GM12878 (cell line): Measurements from ENCODE around the gene TSKU. TPM values are rescaled to one million over a fixed set of nuclear protein-coding genes. Genes with fewer than 3 reads are reported as not detected.

ENCODE experiments used
- ATAC-seq: fragments of 200-7000 bp; cut with Tn5 transposase; 3 replicates; pipeline ENCODE4 v1.9.1; 2020; ENCODE audit warnings: mild to moderate bottlenecking, moderate library complexity
- BruUV-seq: library from RNA; stranded (reverse); fragments of 400-500 nt; replicated peaks from 2 replicates; lab custom pipeline; 2021; lab: Mats Ljungman, UMichigan
- CTCF ChIA-PET: fragments of 300-600 bp; sonication (Branson Sonifier 250); formaldehyde crosslinking; extraction: SDS; loops from one replicate; lab custom pipeline; 2021; ENCODE audit warnings: inconsistent platforms; lab: Yijun Ruan, JAX
- POLR2A ChIA-PET: fragments of 350-600 bp; formaldehyde crosslinking; extraction: SDS; loops from one replicate; lab custom pipeline; 2021; ENCODE audit warnings: inconsistent platforms; lab: Charles Lee
- RAD21 ChIA-PET: fragments of 300-600 bp; sonication (Branson Sonifier 250); formaldehyde crosslinking; loops from one replicate; lab custom pipeline; 2023; ENCODE audit warnings: antibody characterized with exemption; ENCODE audit not compliant: unreplicated experiment; lab: Charles Lee
- SMC1A ChIA-PET: fragments of 300-600 bp; sonication (Branson Sonifier 250); formaldehyde crosslinking; loops from one replicate; lab custom pipeline; 2023; ENCODE audit not compliant: unreplicated experiment, uncharacterized antibody; lab: Charles Lee
- DNase-seq: peaks from one replicate; pipeline ENCODE4 v3.0.0-alpha.2; 2011; ENCODE audit warnings: low read depth, low spot score
- FAIRE-seq: peaks from 3 replicates; lab custom pipeline; 2011; peaks lifted over from hg19 to GRCh38; lab: Jason Lieb, UNC
- H2AFZ ChIP-seq: 2 replicates; pipeline ENCODE4 v1.6.0; 2011; ENCODE audit warnings: low read depth, low read length, control low read depth; ENCODE audit not compliant: control insufficient read depth
- H3K27ac ChIP-seq: 2 replicates; pipeline ENCODE4 v1.5.1; 2011; ENCODE audit warnings: control low read depth; ENCODE audit not compliant: control insufficient read depth, insufficient read depth
- H3K27me3 ChIP-seq, 2 experiments: replicated peaks in 1 of 2; 2 replicates each; pipeline versions ENCODE4 v1.6.0 to v1.6.1; 2011; ENCODE audit warnings: low read length in 1 of 2; ENCODE audit not compliant: control insufficient read depth in 2 of 2, insufficient read depth in 2 of 2
- H3K36me3 ChIP-seq, 2 experiments: 2 replicates each; pipeline ENCODE4 v1.5.1; 2011; ENCODE audit warnings: low read length in 1 of 2; ENCODE audit not compliant: control insufficient read depth in 2 of 2, insufficient read depth in 2 of 2
- H3K4me1 ChIP-seq: 2 replicates; pipeline ENCODE4 v1.6.1; 2011; ENCODE audit warnings: mild to moderate bottlenecking, low read length, moderate library complexity, mixed read lengths; ENCODE audit not compliant: control insufficient read depth, insufficient read depth
- H3K4me2 ChIP-seq: 2 replicates; pipeline ENCODE4 v1.6.0; 2011; ENCODE audit warnings: control low read depth; ENCODE audit not compliant: control insufficient read depth, insufficient read depth
- H3K4me3 ChIP-seq: fragments of 200-600 bp; sonication (generic); 2 replicates; pipeline ENCODE4 v1.5.1; 2016
- H3K79me2 ChIP-seq: 2 replicates; pipeline ENCODE4 v1.6.0; 2011; ENCODE audit warnings: low read length; ENCODE audit not compliant: control insufficient read depth, insufficient read depth
- H3K9ac ChIP-seq: 2 replicates; pipeline ENCODE4 v1.8.0; 2011; ENCODE audit warnings: low read length, control low read depth, mixed read lengths; ENCODE audit not compliant: control insufficient read depth, insufficient read depth
- H3K9me3 ChIP-seq: replicated peaks from 3 replicates; pipeline ENCODE4 v1.5.1; 2011; ENCODE audit warnings: mild to moderate bottlenecking, low read length; ENCODE audit not compliant: control insufficient read depth, insufficient read depth
- H4K20me1 ChIP-seq: 2 replicates; pipeline ENCODE4 v1.6.0; 2011; ENCODE audit not compliant: control insufficient read depth, insufficient read depth
- BHLHE40 ChIP-seq, 2 experiments: fragments of 450-650 bp in 1 of 2; IDR thresholded peaks; 2 replicates each; pipeline ENCODE4 v1.6.1; 2011 to 2017; ENCODE audit warnings: low read depth in 2 of 2, borderline replicate concordance in 1 of 2, improper control_type of control experiment in 1 of 2, low read length in 1 of 2, mild to moderate bottlenecking in 1 of 2
- CREB1 ChIP-seq: IDR thresholded peaks from 2 replicates; pipeline ENCODE4 v1.6.1; 2012; ENCODE audit warnings: low read depth, mild to moderate bottlenecking, inconsistent platforms
- TAF1 ChIP-seq: IDR thresholded peaks from 2 replicates; pipeline ENCODE4 v1.6.1; 2011; ENCODE audit warnings: mild to moderate bottlenecking, low read depth, low read length, borderline replicate concordance
- WGBS: methylation state at CpG from one replicate; pipeline ENCODE4 v1.1.6; 2016; ENCODE audit warnings: low lambda C conversion rate; ENCODE audit not compliant: insufficient replicate concordance, insufficient coverage; ENCODE audit errors: missing lambda C conversion rate; 5-methylcytosine and 5-hydroxymethylcytosine counted together
- in situ Hi-C: fragments of 300-500 bp; cut with MboI; formaldehyde crosslinking; loops from 9 replicates; pipeline ENCODE4 v1.14.3; 2018; ENCODE audit warnings: mixed read lengths
- intact Hi-C: fragments of 100-400 bp; cut with micrococcal nuclease; formaldehyde crosslinking; loops from one replicate; pipeline ENCODE4 v1.14.2; 2022; ENCODE audit not compliant: unreplicated experiment
- polyA plus RNA-seq, 11 experiments: library from polyadenylated mRNA; depleted of rRNA in 4 of 11; unstranded in 6 of 11; stranded (reverse) in 5 of 11; fragments of >200 nt; fragmentation: Nextera tagmentation in 4 of 11; fragmentation: Illumina TruSeq in 1 of 11; extraction: Ambion mirVana in 4 of 11; extraction: Trizol in 1 of 11; gene quantifications; 1 replicate in 1 of 11; 2 replicates in 10 of 11; pipeline versions ENCODE4 v1.2.1 to v1.2.3, GENCODE V29; 2011 to 2016; ENCODE audit warnings: inconsistent platforms in 2 of 11, missing spikeins in 2 of 11, low read depth in 1 of 11
- total RNA-seq, 4 experiments: library from RNA; depleted of rRNA in 3 of 4; stranded (reverse); fragments of >200 nt in 3 of 4; fragmentation: Illumina TruSeq in 1 of 4; extraction: Trizol in 1 of 4; gene quantifications; 2 replicates each; pipeline versions ENCODE4 v1.2.1 to v1.2.3, GENCODE V29; 2013 to 2021
- TF ChIP-seq, protein P1 (sequence below): fragments of 450-650 bp; IDR thresholded peaks from 2 replicates; pipeline ENCODE4 v1.6.1; 2016; ENCODE audit warnings: mild to moderate bottlenecking

The TSKU gene
- total and polyA plus RNA-seq, 10 of the 15 experiments (the other 5 are each of a cell fraction or from before 2014, with no cell fraction given), result 0.04 to 1.5 (median 0.62) TPM

DNA sequence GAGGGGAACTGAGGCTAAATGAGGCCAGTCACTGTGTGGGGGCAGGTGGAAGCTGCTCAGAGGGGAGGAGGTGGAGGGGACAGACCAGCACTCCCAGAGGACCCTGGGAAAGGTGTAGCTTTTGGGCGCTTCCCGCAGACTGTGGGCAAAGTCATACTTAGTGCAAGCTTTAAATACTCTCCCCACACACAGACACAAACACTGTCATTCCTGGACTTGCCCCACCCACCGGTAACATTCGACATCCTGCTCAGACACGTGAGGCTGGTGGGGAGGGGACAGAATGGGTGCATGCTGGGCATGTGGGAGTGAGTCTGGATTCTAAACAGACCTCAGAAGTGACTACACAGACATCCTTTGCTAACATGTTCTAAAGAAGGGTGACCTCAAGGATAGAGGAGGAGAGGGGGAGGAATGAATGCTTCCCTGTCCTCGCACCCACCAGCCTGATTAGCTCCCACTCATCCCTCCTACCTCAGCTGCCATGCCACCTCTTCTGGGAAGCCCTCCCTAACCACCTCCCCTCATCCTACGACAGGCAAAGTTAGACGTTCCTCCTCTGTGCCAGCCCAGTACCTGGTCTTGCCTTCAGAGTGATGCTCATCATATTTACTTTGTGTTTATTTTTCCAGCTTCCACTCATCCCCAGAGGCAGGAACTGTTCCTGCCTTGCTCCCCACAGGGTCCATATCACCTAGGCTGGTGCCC lies 22.2 kb downstream of the TSKU start:
- Histone ChIP-seq H3K27ac (no peak overlapping the region), H3K27me3 (peaks cover 0 to 2% of the 10 kb centered on the region in 2 experiments; a peak in 1 of 4 replicates), H4K20me1 (no peaks in the 10 kb centered on the region), H3K9me3 (no peaks in the 10 kb centered on the region), H3K36me3 (no peaks in the 10 kb centered on the region), H3K4me1 (no peaks in the 10 kb centered on the region; the same call in 1 of the 2 replicates), H2AFZ (no peak overlapping the region), H3K9ac (no peak overlapping the region), H3K4me2 (no peak overlapping the region), H3K79me2 (no peaks in the 10 kb centered on the region), H3K4me3 (no peak overlapping the region)
- BruUV-seq, result no TSS peak
- ATAC-seq, result no peak
- ChIA-PET RAD21 (interaction anchor here (1.2 to 2.3 kb wide), 2 partner anchors 114 to 286 kb away, joined by 4 to 24 read pairs; no protein-coding TSS in a partner anchor), CTCF (interaction anchor here (0.7 to 9.6 kb wide), 7 partner anchors 17 to 286 kb away, joined by 3 to 120 read pairs (median 4); no protein-coding TSS in a partner anchor), SMC1A (interaction anchor here (1.0 to 2.2 kb wide), 3 partner anchors 113 to 244 kb away, joined by 3 to 10 read pairs (median 3); no protein-coding TSS in a partner anchor), POLR2A (interaction anchor here (0.5 to 0.6 kb wide), 2 partner anchors 732 to 1020 kb away, joined by 3 to 5 read pairs; no protein-coding TSS in a partner anchor)
- intact Hi-C loops, result no loop called here
- no peak for FAIRE-seq
- in situ Hi-C loops, result no loop called here
- WGBS, result 8% methylated on average over 8 of the region's 8 CpGs
- TF ChIP-seq CREB1 (0 out of 2 replicates have a peak, but pooled peaks have one; percentile 19), TAF1 (no peak), BHLHE40 (IDR thresholded peaks at IDR 0.05; ENCODE audit: borderline replicate concordance in 1 of 2, low read depth in 2 of 2, low read length in 1 of 2) (0 out of 4 replicates have a peak, but pooled peaks of 1 of the 2 experiments have one; percentile 18)
- TF ChIP-seq, protein P1, sequence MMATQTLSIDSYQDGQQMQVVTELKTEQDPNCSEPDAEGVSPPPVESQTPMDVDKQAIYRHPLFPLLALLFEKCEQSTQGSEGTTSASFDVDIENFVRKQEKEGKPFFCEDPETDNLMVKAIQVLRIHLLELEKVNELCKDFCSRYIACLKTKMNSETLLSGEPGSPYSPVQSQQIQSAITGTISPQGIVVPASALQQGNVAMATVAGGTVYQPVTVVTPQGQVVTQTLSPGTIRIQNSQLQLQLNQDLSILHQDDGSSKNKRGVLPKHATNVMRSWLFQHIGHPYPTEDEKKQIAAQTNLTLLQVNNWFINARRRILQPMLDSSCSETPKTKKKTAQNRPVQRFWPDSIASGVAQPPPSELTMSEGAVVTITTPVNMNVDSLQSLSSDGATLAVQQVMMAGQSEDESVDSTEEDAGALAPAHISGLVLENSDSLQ, result no peak
- DNase-seq, result no peak
